Kidney (tissue), 14 donors: Measurements from ENCODE around the gene SH2D2A. TPM values are rescaled to one million over a fixed set of nuclear protein-coding genes. Genes with fewer than 3 reads are reported as not detected.

Experiments used
- DNase-seq, 5 donors: peaks; one replicate each; pipeline ENCODE4 v3.0.0-alpha.2; 2013 to 2020
- FAIRE-seq: peaks from 2 replicates; lab custom pipeline; 2012; peaks lifted over from hg19 to GRCh38; lab: Jason Lieb, UNC
- H3K27ac ChIP-seq, 2 donors: one replicate each; pipeline ENCODE4 v1.7.0; 2013; ENCODE audit warnings: low read depth in 2 of 2, low read length in 2 of 2, inconsistent platforms in 1 of 2
- H3K27me3 ChIP-seq: one replicate; pipeline ENCODE4 v1.7.1; 2013; ENCODE audit warnings: low read length, inconsistent platforms; ENCODE audit not compliant: control insufficient read depth, insufficient read depth
- H3K36me3 ChIP-seq, 3 donors: one replicate each; pipeline versions ENCODE4 v1.7.0 to v1.7.1; 2013; ENCODE audit warnings: low read length in 3 of 3, control low read depth in 1 of 3, inconsistent platforms in 1 of 3; ENCODE audit not compliant: insufficient read depth in 3 of 3, control insufficient read depth in 2 of 3
- H3K4me1 ChIP-seq, 3 donors: one replicate each; pipeline versions ENCODE4 v1.7.0 to v1.7.1; 2013; ENCODE audit warnings: low read length in 3 of 3, inconsistent platforms in 1 of 3, low read depth in 1 of 3; ENCODE audit not compliant: control insufficient read depth in 2 of 3, insufficient read depth in 2 of 3
- H3K4me3 ChIP-seq, 3 donors: one replicate each; pipeline versions ENCODE4 v1.7.0 to v1.8.1; 2013; ENCODE audit warnings: low read length in 3 of 3, control low read depth in 1 of 3, inconsistent platforms in 1 of 3
- H3K9ac ChIP-seq, 3 donors: one replicate each; pipeline versions ENCODE4 v1.7.0 to v1.7.1; 2013; ENCODE audit warnings: low read length in 3 of 3, control low read depth in 1 of 3, inconsistent platforms in 1 of 3
- H3K9me3 ChIP-seq, 3 donors: one replicate each; pipeline versions ENCODE4 v1.7.0 to v1.7.1; 2013; ENCODE audit warnings: low read length in 3 of 3, control low read depth in 1 of 3, inconsistent platforms in 1 of 3; ENCODE audit not compliant: control insufficient read depth in 2 of 3, insufficient read depth in 1 of 3
- intact Hi-C: fragments of 100-400 bp; cut with DNase I; formaldehyde crosslinking; loops from one replicate; pipeline ENCODE4 v1.11.1; 2022
- polyA plus RNA-seq: library from polyadenylated mRNA; stranded (reverse); fragments of 350-450 nt; fragmentation: Illumina TruSeq; extraction: RNeasy Lipid Tissue Mini Kit (QIAGEN cat#74804); gene quantifications from one replicate; pipeline ENCODE4 v1.2.3, GENCODE V29; 2014; ENCODE audit warnings: low read depth, low replicate concordance; ENCODE audit not compliant: insufficient read depth
- total RNA-seq: library from RNA; stranded (reverse); fragmentation: NEBNext Ultra II Directional; extraction: Animal tissue kit (Norgen Biotek cat#: 25700); gene quantifications from one replicate; pipeline ENCODE4 v1.2.1, GENCODE V29; 2021
- TF ChIP-seq, protein P1 (sequence below): IDR thresholded peaks from 3 replicates; pipeline ENCODE4 v1.5.1; 2012; ENCODE audit warnings: mild to moderate bottlenecking, moderate library complexity, borderline replicate concordance; ENCODE audit not compliant: insufficient read depth; ENCODE audit errors: extremely low read depth
- donor health status: control.
- donor health status: control.
- donor health status: control.
- donor health status: control.
- donor health status: control.
- donor health status: DM: yes; HTN: yes; CAD: no.
- donor health status: Normal renal cell carcinoma (clear cell type).

The SH2D2A gene
- total and polyA plus RNA-seq, 2 donors from 2014 or later: 0.32 to 4.3 TPM

DNA sequence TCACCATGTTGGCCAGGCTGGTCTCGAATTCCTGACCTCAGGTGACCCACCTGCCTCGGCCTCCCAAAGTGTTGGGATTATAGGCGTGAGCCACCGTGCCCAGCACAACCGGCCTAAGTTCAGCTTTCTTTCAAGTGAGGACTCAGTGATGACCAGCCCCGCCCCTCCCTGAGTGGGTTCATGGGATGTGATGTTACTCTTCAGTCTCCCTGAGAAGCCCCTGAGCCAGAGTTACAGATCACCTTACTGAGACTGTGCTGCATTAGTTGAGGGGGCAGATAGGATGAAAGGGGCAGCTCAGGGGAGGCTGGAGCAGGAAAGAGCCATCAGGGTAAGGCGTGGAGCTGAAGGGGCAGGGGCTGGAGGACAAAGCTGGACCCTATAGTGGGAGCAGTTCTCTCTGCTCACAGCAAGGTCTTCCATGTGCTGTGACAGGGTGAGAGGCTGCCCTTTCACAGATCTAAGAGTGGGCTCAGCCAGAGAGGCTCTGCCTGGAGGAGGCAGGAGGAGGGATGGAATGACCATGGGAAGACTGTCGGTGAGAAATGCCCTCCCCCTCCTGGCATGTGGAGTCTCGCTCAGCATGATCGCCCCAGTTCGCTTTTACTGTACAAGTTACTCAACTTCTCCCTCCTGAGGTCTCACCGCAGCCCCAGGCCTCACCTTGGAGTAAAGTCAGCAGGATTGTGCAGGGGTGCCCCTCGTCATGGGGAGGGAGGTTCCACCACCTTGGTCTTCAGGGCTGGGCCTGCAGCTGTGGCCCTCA is 13.4 kb downstream of the SH2D2A start:
- no peaks in the 10 kb centered on the region for H3K9me3 ChIP-seq
- H3K27me3 ChIP-seq: no peaks in the 10 kb centered on the region
- H3K27ac ChIP-seq: no peak overlapping the region
- TF ChIP-seq, protein P1, sequence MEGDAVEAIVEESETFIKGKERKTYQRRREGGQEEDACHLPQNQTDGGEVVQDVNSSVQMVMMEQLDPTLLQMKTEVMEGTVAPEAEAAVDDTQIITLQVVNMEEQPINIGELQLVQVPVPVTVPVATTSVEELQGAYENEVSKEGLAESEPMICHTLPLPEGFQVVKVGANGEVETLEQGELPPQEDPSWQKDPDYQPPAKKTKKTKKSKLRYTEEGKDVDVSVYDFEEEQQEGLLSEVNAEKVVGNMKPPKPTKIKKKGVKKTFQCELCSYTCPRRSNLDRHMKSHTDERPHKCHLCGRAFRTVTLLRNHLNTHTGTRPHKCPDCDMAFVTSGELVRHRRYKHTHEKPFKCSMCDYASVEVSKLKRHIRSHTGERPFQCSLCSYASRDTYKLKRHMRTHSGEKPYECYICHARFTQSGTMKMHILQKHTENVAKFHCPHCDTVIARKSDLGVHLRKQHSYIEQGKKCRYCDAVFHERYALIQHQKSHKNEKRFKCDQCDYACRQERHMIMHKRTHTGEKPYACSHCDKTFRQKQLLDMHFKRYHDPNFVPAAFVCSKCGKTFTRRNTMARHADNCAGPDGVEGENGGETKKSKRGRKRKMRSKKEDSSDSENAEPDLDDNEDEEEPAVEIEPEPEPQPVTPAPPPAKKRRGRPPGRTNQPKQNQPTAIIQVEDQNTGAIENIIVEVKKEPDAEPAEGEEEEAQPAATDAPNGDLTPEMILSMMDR: no peak
- H3K4me1 ChIP-seq: peaks cover 0 to 5% (median 0%) of the 10 kb centered on the region in 3 donors
- no peak overlapping the region for H3K9ac ChIP-seq
- DNase-seq: peak in 4 of 5 donors; percentile 50 to 73 (median 58)
- FAIRE-seq: no peak
- intact Hi-C loops: no loop called here
- no peak overlapping the region for H3K4me3 ChIP-seq
- H3K36me3 ChIP-seq: peaks cover 7 to 23% (median 17%) of the 10 kb centered on the region in 3 donors

DNA sequence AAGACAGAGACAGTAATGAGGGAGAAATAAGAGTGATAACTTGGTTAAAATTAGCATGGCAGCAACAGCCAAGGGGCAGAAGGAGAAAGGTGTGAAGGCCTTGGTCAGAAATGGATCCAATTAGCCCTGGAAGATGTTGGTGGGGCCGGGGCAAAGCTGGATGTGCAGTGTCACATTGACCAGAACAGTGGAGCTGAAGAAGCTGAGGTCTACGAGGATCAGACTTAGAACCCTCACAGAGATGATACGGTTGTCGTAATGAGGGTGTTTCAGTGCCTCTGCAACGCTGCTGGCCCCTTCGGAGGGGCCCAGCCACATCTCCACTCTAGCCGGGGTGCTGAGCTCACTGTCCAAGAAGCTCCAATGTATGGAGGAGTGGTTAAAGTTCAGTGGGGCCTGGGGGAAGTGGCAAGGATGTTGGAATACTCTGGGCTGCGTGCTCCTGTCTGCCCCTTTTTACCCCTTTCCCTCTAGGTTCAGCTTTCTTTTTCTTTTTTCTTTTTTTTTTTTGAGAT is 14.2 kb downstream of the SH2D2A start:
- no peak overlapping the region for H3K27ac ChIP-seq
- no peak for FAIRE-seq
- peak in 1 of 5 donors; percentile 52 for DNase-seq
- H3K4me3 ChIP-seq: no peak overlapping the region
- H3K36me3 ChIP-seq: peaks cover 7 to 31% (median 21%) of the 10 kb centered on the region in 3 donors
- peaks cover 0 to 5% (median 0%) of the 10 kb centered on the region in 3 donors for H3K4me1 ChIP-seq
- H3K9ac ChIP-seq: no peak overlapping the region
- TF ChIP-seq, protein P1: no peak
- no peaks in the 10 kb centered on the region for H3K27me3 ChIP-seq
- no peaks in the 10 kb centered on the region for H3K9me3 ChIP-seq
- intact Hi-C loops: no loop called here

DNA sequence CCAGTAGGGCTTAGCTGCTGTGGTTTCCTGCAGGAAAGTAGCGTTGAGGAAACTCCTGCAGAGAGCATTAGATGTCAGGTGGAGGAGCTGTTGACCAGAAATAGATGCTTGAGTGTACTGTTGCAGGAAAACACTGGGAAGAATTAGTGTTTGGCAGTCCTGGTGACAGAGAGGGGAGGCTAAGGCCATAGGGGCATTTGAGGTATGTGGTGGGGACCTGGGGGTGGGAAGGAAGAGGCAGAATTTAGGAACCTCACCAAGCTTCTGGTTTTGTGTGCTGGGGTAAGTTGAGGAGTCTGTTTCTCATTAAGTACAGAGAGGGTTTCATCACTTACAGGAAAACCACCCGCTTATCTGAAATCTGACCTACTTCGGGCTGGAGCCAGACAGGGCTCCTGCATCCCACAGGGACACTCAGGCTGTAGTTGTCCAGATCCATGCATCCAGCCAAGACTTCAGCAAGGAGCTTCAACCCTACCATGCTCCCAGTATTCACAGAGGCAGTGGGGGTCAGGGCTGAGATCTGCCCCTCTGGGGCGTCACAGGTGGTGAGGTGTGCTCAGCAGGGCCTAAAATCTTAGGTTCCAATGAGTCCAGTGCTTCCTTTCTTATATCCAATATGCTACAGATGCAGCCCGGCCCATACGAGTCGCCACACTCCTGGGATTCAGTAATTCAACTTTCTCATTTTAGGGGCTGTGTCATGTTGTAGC is 15.1 kb downstream of the SH2D2A start:
- no peak overlapping the region for H3K27ac ChIP-seq
- H3K27me3 ChIP-seq: no peaks in the 10 kb centered on the region
- H3K9ac ChIP-seq: no peak overlapping the region
- peak in 4 of 5 donors; percentile 48 to 74 (median 60) for DNase-seq
- H3K4me1 ChIP-seq: peaks cover 0 to 4% (median 0%) of the 10 kb centered on the region in 3 donors
- TF ChIP-seq, protein P1: no peak
- no peaks in the 10 kb centered on the region for H3K9me3 ChIP-seq
- no peak overlapping the region for H3K4me3 ChIP-seq
- FAIRE-seq: no peak
- peaks cover 10 to 39% (median 22%) of the 10 kb centered on the region in 3 donors for H3K36me3 ChIP-seq
- intact Hi-C loops: no loop called here
